Muscle layer of duodenum (tissue), 2 donors: Measurements from ENCODE around the gene CCBE1.
A peak's percentile ranks its signal among the peaks of the same experiment; 100 is the strongest.
"Not testable (repeated sequence)": the region's sequence is repeated elsewhere in the genome, so short reads cannot be mapped to it uniquely, and the experiment has no call there.

Experiments used
- H3K27ac ChIP-seq: one replicate; pipeline ENCODE4 v1.7.0; 2013; ENCODE audit warnings: mild to moderate bottlenecking, low read length
- H3K27me3 ChIP-seq: one replicate; pipeline ENCODE4 v1.7.0; 2013; ENCODE audit warnings: low read depth, mild to moderate bottlenecking, control low read depth, low read length
- H3K36me3 ChIP-seq, 2 donors: one replicate each; pipeline ENCODE4 v1.7.0; 2013; ENCODE audit warnings: low read length in 2 of 2, control low read depth in 1 of 2, mild to moderate bottlenecking in 1 of 2; ENCODE audit not compliant: insufficient read depth in 2 of 2, control insufficient read depth in 1 of 2
- H3K4me1 ChIP-seq, 2 donors: one replicate each; pipeline ENCODE4 v1.7.0; 2013; ENCODE audit warnings: low read length in 2 of 2, mild to moderate bottlenecking in 2 of 2, control low read depth in 1 of 2, moderate library complexity in 1 of 2; ENCODE audit not compliant: insufficient read depth in 2 of 2, control insufficient read depth in 1 of 2
- H3K4me3 ChIP-seq, 2 donors: one replicate each; pipeline ENCODE4 v1.7.0; 2013; ENCODE audit warnings: low read length in 2 of 2, low read depth in 1 of 2, mild to moderate bottlenecking in 1 of 2
- H3K9me3 ChIP-seq, 2 donors: one replicate each; pipeline ENCODE4 v1.7.0; 2013; ENCODE audit warnings: low read length in 2 of 2, control low read depth in 1 of 2, mild to moderate bottlenecking in 1 of 2; ENCODE audit not compliant: control insufficient read depth in 1 of 2
- donor health status: healthy.

Gene CCBE1

GRCh38 chr18:59714096-59714495, 16.9 kb upstream of the CCBE1 start:
- H3K9me3 ChIP-seq, H3K27ac ChIP-seq, H3K4me3 ChIP-seq, H3K27me3 ChIP-seq, H3K4me1 ChIP-seq, H3K36me3 ChIP-seq: not testable (repeated sequence)

GRCh38 chr18:59712311-59712710, 15.1 kb upstream of the CCBE1 start:
- Histone ChIP-seq H3K4me1 (no peaks in the 10 kb centered on the region), H3K4me3 (no peak overlapping the region), H3K36me3 (no peaks in the 10 kb centered on the region), H3K27ac (no peak overlapping the region), H3K9me3 (no peaks in the 10 kb centered on the region), H3K27me3 (no peaks in the 10 kb centered on the region)

- Histone ChIP-seq H3K9me3 (no peaks in the 10 kb centered on the region), H3K4me1 (no peaks in the 10 kb centered on the region), H3K36me3 (no peaks in the 10 kb centered on the region), H3K27me3 (no peaks in the 10 kb centered on the region), H3K4me3 (no peak overlapping the region), H3K27ac (no peak overlapping the region)
These were observed 11.8 kb upstream of the CCBE1 start for GRCh38 chr18:59708988-59709387.

DNA sequence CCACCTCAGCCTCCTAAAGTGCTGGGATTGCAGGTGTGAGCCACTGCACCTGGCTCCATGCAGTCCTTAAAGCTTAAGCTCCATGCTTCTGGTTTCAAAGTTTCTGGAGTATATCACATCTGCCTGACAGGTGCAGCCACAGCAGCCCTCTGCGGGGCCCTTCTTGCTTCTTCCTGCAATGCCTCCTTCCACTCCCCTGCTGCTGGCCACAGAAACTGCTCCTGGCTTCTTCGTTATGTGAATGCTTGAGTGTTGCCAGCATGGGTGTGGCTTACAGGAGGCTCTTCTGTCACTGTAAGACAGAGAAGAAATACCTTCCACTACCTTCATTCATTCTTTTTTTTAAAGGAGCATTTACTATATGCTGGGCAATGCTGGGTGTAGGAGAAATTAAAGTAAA, 10.1 kb upstream of the CCBE1 start:
- no peaks in the 10 kb centered on the region for H3K9me3 ChIP-seq
- H3K27ac ChIP-seq = no peak overlapping the region
- H3K27me3 ChIP-seq = no peaks in the 10 kb centered on the region
- H3K36me3 ChIP-seq = no peaks in the 10 kb centered on the region
- H3K4me1 ChIP-seq = no peaks in the 10 kb centered on the region
- no peak overlapping the region for H3K4me3 ChIP-seq

GRCh38 chr18:59706499-59706898, 9.3 kb upstream of the CCBE1 start:
- no peaks in the 10 kb centered on the region for H3K9me3 ChIP-seq
- no peaks in the 10 kb centered on the region for H3K36me3 ChIP-seq
- H3K4me1 ChIP-seq = no peaks in the 10 kb centered on the region
- no peak overlapping the region for H3K4me3 ChIP-seq
- H3K27me3 ChIP-seq = no peaks in the 10 kb centered on the region
- H3K27ac ChIP-seq = no peak overlapping the region

- Histone ChIP-seq H3K27ac (no peak overlapping the region), H3K4me1 (peaks cover 0 to 4% of the 10 kb centered on the region in 2 donors), H3K27me3 (no peaks in the 10 kb centered on the region), H3K9me3 (no peaks in the 10 kb centered on the region), H3K4me3 (no peak overlapping the region), H3K36me3 (no peaks in the 10 kb centered on the region)
These were observed 7.9 kb upstream of the CCBE1 start for GRCh38 chr18:59705145-59705544.

GRCh38 chr18:59704146-59704545, 6.9 kb upstream of the CCBE1 start:
- peaks cover 0 to 10% of the 10 kb centered on the region in 2 donors for H3K4me1 ChIP-seq
- H3K4me3 ChIP-seq = no peak overlapping the region
- H3K27me3 ChIP-seq = no peaks in the 10 kb centered on the region
- no peaks in the 10 kb centered on the region for H3K9me3 ChIP-seq
- no peak overlapping the region for H3K27ac ChIP-seq
- no peaks in the 10 kb centered on the region for H3K36me3 ChIP-seq

DNA sequence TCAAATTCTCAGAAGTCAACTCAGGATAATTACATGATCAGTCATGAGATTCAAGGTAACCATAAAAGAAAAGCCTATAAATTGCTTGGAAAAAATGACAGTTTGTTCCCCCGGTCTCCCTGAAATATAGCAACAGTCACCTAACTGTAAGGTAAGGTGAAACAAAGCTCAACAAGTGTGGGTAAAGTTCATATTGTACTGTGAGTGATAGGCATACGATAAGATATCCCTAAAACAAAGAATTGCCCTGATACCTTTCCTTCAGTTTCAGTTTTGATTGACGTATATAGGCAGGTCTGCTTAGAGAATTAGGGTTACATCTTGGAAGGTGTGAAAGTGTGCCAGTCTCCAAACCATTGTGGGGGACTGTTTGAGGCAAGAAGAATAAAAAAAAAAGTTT, 4.0 kb upstream of the CCBE1 start:
- no peaks in the 10 kb centered on the region for H3K9me3 ChIP-seq
- no peaks in the 10 kb centered on the region for H3K27me3 ChIP-seq
- peaks cover 0 to 30% of the 10 kb centered on the region in 2 donors for H3K4me1 ChIP-seq
- no peaks in the 10 kb centered on the region for H3K36me3 ChIP-seq
- H3K27ac ChIP-seq = peak overlapping the region; percentile 30
- no peak overlapping the region for H3K4me3 ChIP-seq

DNA sequence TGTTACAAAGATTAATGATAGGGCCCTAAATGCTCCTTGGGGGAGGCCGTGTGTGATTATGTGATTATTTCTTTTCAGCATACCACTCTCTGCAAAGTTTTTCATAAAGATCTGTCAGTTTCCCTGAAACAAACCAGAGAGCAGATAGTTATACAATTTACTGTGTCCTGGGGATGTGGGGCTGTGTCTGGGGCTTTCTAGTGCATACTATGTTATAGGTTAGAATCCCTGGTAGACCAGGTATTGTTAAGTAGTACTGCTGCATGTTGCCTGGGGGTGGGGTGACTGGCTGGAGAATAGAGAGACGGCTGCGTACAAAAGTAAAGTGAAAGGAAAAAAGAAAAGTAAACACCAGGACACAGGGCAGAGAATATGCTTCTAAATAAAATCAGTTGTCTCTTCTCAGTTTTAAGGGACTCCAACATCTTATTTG, 3.3 kb upstream of the CCBE1 start:
- H3K27ac ChIP-seq = peak overlapping the region; percentile 30

GRCh38 chr18:59699750-59700534, 2.7 kb upstream of the CCBE1 start:
- Histone ChIP-seq H3K4me1 (peaks cover 0 to 30% of the 10 kb centered on the region in 2 donors), H3K4me3 (no peak overlapping the region), H3K9me3 (no peaks in the 10 kb centered on the region), H3K27me3 (no peaks in the 10 kb centered on the region), H3K36me3 (no peaks in the 10 kb centered on the region), H3K27ac (peak overlapping the region; percentile 30)

More for the DNA sequence above, 3.3 kb upstream of the CCBE1 start:
- Histone ChIP-seq H3K36me3 (no peaks in the 10 kb centered on the region), H3K9me3 (no peaks in the 10 kb centered on the region), H3K27me3 (no peaks in the 10 kb centered on the region), H3K4me1 (peaks cover 0 to 30% of the 10 kb centered on the region in 2 donors), H3K4me3 (no peak overlapping the region)

DNA sequence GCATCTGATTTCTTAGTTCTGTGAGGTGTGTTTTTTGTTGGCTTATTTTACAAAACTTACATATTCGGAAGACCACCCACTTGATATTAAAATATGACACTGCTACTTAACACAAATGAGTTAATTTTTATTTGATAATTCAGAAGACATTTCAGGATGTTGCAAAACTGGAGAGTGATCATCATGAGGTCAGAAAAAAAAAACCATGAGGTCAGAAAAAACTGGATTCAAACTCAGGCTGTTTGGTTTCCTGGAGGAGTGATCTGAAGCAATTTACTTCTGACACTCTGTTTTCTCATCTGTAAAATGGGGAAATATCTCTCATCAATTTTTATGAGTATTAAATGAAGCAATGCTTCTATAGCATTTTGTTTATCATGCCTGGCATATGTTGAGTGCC, 1.8 kb upstream of the CCBE1 start:
- H3K4me1 ChIP-seq = peaks cover 0 to 30% of the 10 kb centered on the region in 2 donors
- H3K9me3 ChIP-seq = no peaks in the 10 kb centered on the region
- H3K27ac ChIP-seq = no peak overlapping the region
- no peak overlapping the region for H3K4me3 ChIP-seq
- no peaks in the 10 kb centered on the region for H3K36me3 ChIP-seq
- H3K27me3 ChIP-seq = no peaks in the 10 kb centered on the region
